H1 (cell line): Measurements from ENCODE around the gene OR10P1. TPM values are rescaled to one million over a fixed set of nuclear protein-coding genes. Genes with fewer than 3 reads are reported as not detected.

ENCODE experiments used
- CTCF ChIA-PET: fragments of 300-600 bp; sonication (Branson Sonifier 250); formaldehyde crosslinking; loops from one replicate; lab custom pipeline; 2021; ENCODE audit not compliant: partially characterized antibody; lab: Charles Lee
- POLR2A ChIA-PET: fragments of 300-600 bp; sonication (Branson Sonifier 250); formaldehyde crosslinking; loops from one replicate; lab custom pipeline; 2021; ENCODE audit warnings: inconsistent platforms; ENCODE audit not compliant: partially characterized antibody; lab: Charles Lee
- DNase-seq, 2 experiments: peaks; one replicate each; pipeline versions ENCODE4 v3.0.0 to v3.0.0-alpha.2; 2010 to 2022; ENCODE audit warnings: low spot score in 2 of 2, low read depth in 1 of 2, mixed read lengths in 1 of 2
- FAIRE-seq: peaks from 2 replicates; lab custom pipeline; 2011; peaks lifted over from hg19 to GRCh38; lab: Jason Lieb, UNC
- H2AFZ ChIP-seq: 2 replicates; pipeline ENCODE4 v1.8.1; 2012; ENCODE audit warnings: low read length, inconsistent platforms
- H2AK5ac ChIP-seq: 2 replicates; pipeline ENCODE4 v1.6.1; 2013; ENCODE audit warnings: low read depth, low read length
- H2BK120ac ChIP-seq: replicated peaks from 2 replicates; pipeline ENCODE3; 2013; ENCODE audit warnings: low read depth, low read length, inconsistent platforms
- H2BK12ac ChIP-seq: 2 replicates; pipeline ENCODE4 v1.6.1; 2013; ENCODE audit warnings: low read depth, low read length
- H2BK15ac ChIP-seq: 2 replicates; pipeline ENCODE4 v1.6.1; 2013; ENCODE audit warnings: low read length
- H2BK20ac ChIP-seq: 2 replicates; pipeline ENCODE4 v1.6.1; 2013; ENCODE audit warnings: low read length
- H2BK5ac ChIP-seq: 2 replicates; pipeline ENCODE4 v1.6.1; 2013; ENCODE audit warnings: low read depth, low read length
- H3K14ac ChIP-seq: 2 replicates; pipeline ENCODE4 v1.6.1; 2013; ENCODE audit warnings: inconsistent platforms; ENCODE audit not compliant: insufficient read length
- H3K18ac ChIP-seq: 2 replicates; pipeline ENCODE4 v1.6.1; 2013; ENCODE audit warnings: low read length; ENCODE audit errors: extremely low read depth
- H3K23ac ChIP-seq: 2 replicates; pipeline ENCODE4 v1.6.1; 2013; ENCODE audit warnings: inconsistent platforms; ENCODE audit not compliant: insufficient read length
- H3K23me2 ChIP-seq: 2 replicates; pipeline ENCODE4 v1.6.1; 2013; ENCODE audit warnings: low read depth, low read length
- H3K27ac ChIP-seq: 2 replicates; pipeline ENCODE4 v1.6.1; 2011; ENCODE audit warnings: low read depth, low read length, inconsistent platforms
- H3K27me3 ChIP-seq, 4 experiments: replicated peaks in 1 of 4; 1 replicate in 1 of 4; 2 replicates in 3 of 4; pipeline versions ENCODE4 v1.6.1 to v1.8.1; 2011 to 2013; ENCODE audit warnings: low read length in 3 of 4, mild to moderate bottlenecking in 3 of 4, inconsistent platforms in 2 of 4, mixed read lengths in 2 of 4, moderate library complexity in 1 of 4; ENCODE audit not compliant: control insufficient read depth in 3 of 4, insufficient read depth in 3 of 4; ENCODE audit errors: extremely low read depth in 1 of 4
- H3K36me3 ChIP-seq, 4 experiments: 2 replicates each; pipeline versions ENCODE4 v1.6.1 to v1.8.1; 2011 to 2013; ENCODE audit warnings: mild to moderate bottlenecking in 4 of 4, low read length in 3 of 4, moderate library complexity in 2 of 4, control low read depth in 1 of 4, inconsistent platforms in 1 of 4; ENCODE audit not compliant: insufficient read depth in 4 of 4, control insufficient read depth in 2 of 4
- H3K4ac ChIP-seq: replicated peaks from 2 replicates; pipeline ENCODE3; 2013; ENCODE audit warnings: low read length, low read depth, mixed read lengths, inconsistent platforms; ENCODE audit not compliant: insufficient read length
- H3K4me1 ChIP-seq, 4 experiments: replicated peaks in 1 of 4; 1 replicate in 1 of 4; 2 replicates in 3 of 4; pipeline versions ENCODE4 v1.6.1 to v1.8.1; 2011 to 2013; ENCODE audit warnings: low read length in 3 of 4, inconsistent platforms in 2 of 4, mixed read lengths in 1 of 4; ENCODE audit not compliant: insufficient read depth in 4 of 4, control insufficient read depth in 3 of 4
- H3K4me2 ChIP-seq, 2 experiments: 2 replicates each; pipeline versions ENCODE4 v1.6.1 to v1.8.1; 2011 to 2013; ENCODE audit warnings: low read depth in 2 of 2, low read length in 2 of 2, control low read depth in 1 of 2, inconsistent platforms in 1 of 2, mild to moderate bottlenecking in 1 of 2; ENCODE audit not compliant: insufficient read depth in 1 of 2
- H3K4me3 ChIP-seq, 4 experiments: fragments of 200-600, 300-600 bp in 1 of 4; sonication (generic), shearing (Covaris generic), sonication (Bioruptor Twin) in 1 of 4; 2 replicates each; pipeline versions ENCODE4 v1.5.1 to v1.8.1; 2011 to 2016; ENCODE audit warnings: low read length in 4 of 4, low read depth in 3 of 4, control low read depth in 2 of 4, inconsistent platforms in 2 of 4, mild to moderate bottlenecking in 2 of 4, mixed read lengths in 1 of 4, moderate library complexity in 1 of 4; ENCODE audit not compliant: insufficient read depth in 2 of 4; ENCODE audit errors: extremely low read depth in 1 of 4
- H3K56ac ChIP-seq: replicated peaks from 2 replicates; pipeline ENCODE3; 2013; ENCODE audit warnings: low read depth, mild to moderate bottlenecking, mixed read lengths, low read length, inconsistent platforms; ENCODE audit not compliant: insufficient read length
- H3K79me1 ChIP-seq: 2 replicates; pipeline ENCODE4 v1.6.1; 2013; ENCODE audit warnings: low read depth, low read length, control low read depth
- H3K79me2 ChIP-seq, 2 experiments: 2 replicates each; pipeline versions ENCODE4 v1.6.1 to v1.8.1; 2012 to 2013; ENCODE audit warnings: low read length in 2 of 2, mild to moderate bottlenecking in 2 of 2, inconsistent platforms in 1 of 2; ENCODE audit not compliant: insufficient read depth in 2 of 2, control insufficient read depth in 1 of 2
- H3K9ac ChIP-seq, 4 experiments: replicated peaks in 1 of 4; 1 replicate in 1 of 4; 2 replicates in 3 of 4; pipeline versions ENCODE4 v1.6.1 to v1.8.1; 2011 to 2013; ENCODE audit warnings: low read depth in 3 of 4, low read length in 3 of 4, control low read depth in 2 of 4, mild to moderate bottlenecking in 2 of 4, moderate library complexity in 2 of 4, inconsistent platforms in 1 of 4; ENCODE audit errors: extremely low read depth in 1 of 4
- H3K9me3 ChIP-seq, 2 experiments: 2 replicates each; pipeline versions ENCODE4 v1.6.1 to v1.8.1; 2012 to 2013; ENCODE audit warnings: mild to moderate bottlenecking in 2 of 2, moderate library complexity in 2 of 2, control low read depth in 1 of 2, inconsistent platforms in 1 of 2, low read depth in 1 of 2, low read length in 1 of 2, mixed read lengths in 1 of 2; ENCODE audit not compliant: insufficient read depth in 2 of 2
- H4K20me1 ChIP-seq, 2 experiments: replicated peaks in 1 of 2; 2 replicates each; pipeline versions ENCODE3 to v1.8.1; 2011 to 2013; ENCODE audit warnings: inconsistent platforms in 2 of 2, low read length in 2 of 2, mild to moderate bottlenecking in 1 of 2; ENCODE audit not compliant: insufficient read depth in 2 of 2, control insufficient read depth in 1 of 2
- H4K5ac ChIP-seq: 2 replicates; pipeline ENCODE4 v1.6.1; 2013; ENCODE audit warnings: low read length, low read depth, mixed read lengths, inconsistent platforms; ENCODE audit not compliant: insufficient read length
- H4K8ac ChIP-seq: 2 replicates; pipeline ENCODE4 v1.8.0; 2013; ENCODE audit warnings: mild to moderate bottlenecking, moderate library complexity, low read length, inconsistent platforms; ENCODE audit not compliant: insufficient read depth; ENCODE audit errors: extremely low read depth
- H4K91ac ChIP-seq: replicated peaks from 2 replicates; pipeline ENCODE3; 2013; ENCODE audit warnings: low read length, mixed read lengths, inconsistent platforms; ENCODE audit not compliant: insufficient read length
- ASH2L ChIP-seq: fragments of 200-600, 300-600 bp; sonication (generic); IDR thresholded peaks from one replicate; pipeline ENCODE4 v1.7.1; 2017; ENCODE audit warnings: low read length
- EZH2 ChIP-seq: fragments of 200-600 bp; sonication (generic); IDR thresholded peaks from 2 replicates; pipeline ENCODE4 v1.7.1; 2012; ENCODE audit warnings: low read depth, mild to moderate bottlenecking, moderate library complexity, low read length, inconsistent platforms; ENCODE audit not compliant: severe bottlenecking
- FOSL1 ChIP-seq: IDR thresholded peaks from 2 replicates; pipeline ENCODE4 v1.6.1; 2011; ENCODE audit warnings: mild to moderate bottlenecking, low read depth, low read length, moderate library complexity; ENCODE audit not compliant: insufficient read depth
- MAFK ChIP-seq: IDR thresholded peaks from 2 replicates; pipeline ENCODE4 v1.6.1; 2012; ENCODE audit warnings: low read depth, mild to moderate bottlenecking, improper control_type of control experiment, low read length
- RAD21 ChIP-seq, 2 experiments: IDR thresholded peaks in 1 of 2; conservative IDR thresholded peaks in 1 of 2; 2 replicates each; pipeline ENCODE4 v1.6.1; 2011; ENCODE audit warnings: low read depth in 2 of 2, low read length in 2 of 2, improper control_type of control experiment in 1 of 2, inconsistent platforms in 1 of 2, mild to moderate bottlenecking in 1 of 2, moderate library complexity in 1 of 2
- SIN3A ChIP-seq, 2 experiments: IDR thresholded peaks in 1 of 2; conservative IDR thresholded peaks in 1 of 2; 2 replicates each; pipeline ENCODE4 v1.6.1; 2011 to 2012; ENCODE audit warnings: low read length in 2 of 2, improper control_type of control experiment in 1 of 2, low read depth in 1 of 2, mild to moderate bottlenecking in 1 of 2
- SP2 ChIP-seq: IDR thresholded peaks from 2 replicates; pipeline ENCODE4 v1.6.1; 2012; ENCODE audit warnings: mild to moderate bottlenecking, low read length, inconsistent platforms
- SRF ChIP-seq: IDR thresholded peaks from 2 replicates; pipeline ENCODE4 v1.6.1; 2011; ENCODE audit warnings: mild to moderate bottlenecking, low read depth, low read length, moderate library complexity
- WGBS, 2 experiments: shearing (Covaris generic) in 1 of 2; methylation state at CpG; one replicate each; pipeline versions ENCODE4 v1.1.6 to v1.1.7; 2013 to 2015; ENCODE audit warnings: low lambda C conversion rate in 2 of 2, mixed read lengths in 2 of 2, inconsistent platforms in 1 of 2, low coverage in 1 of 2, missing lambda C conversion rate in 1 of 2; ENCODE audit not compliant: insufficient replicate concordance in 2 of 2, insufficient coverage in 1 of 2, insufficient read length in 1 of 2; ENCODE audit errors: extremely low coverage in 1 of 2, missing lambda C conversion rate in 1 of 2; 5-methylcytosine and 5-hydroxymethylcytosine counted together
- polyA plus RNA-seq, 7 experiments: library from polyadenylated mRNA; depleted of rRNA in 3 of 7; stranded (reverse) in 5 of 7; unstranded in 2 of 7; fragments of >200 nt in 5 of 7; fragments of 200-250 nt in 2 of 7; gene quantifications; 1 replicate in 5 of 7; 2 replicates in 1 of 7; 4 replicates in 1 of 7; pipeline versions ENCODE4 v1.2.1 to v1.2.3, GENCODE V29; 2011 to 2013; ENCODE audit warnings: missing spikeins in 2 of 7, mixed read lengths in 2 of 7
- total RNA-seq: library from RNA; stranded (reverse); fragmentation: NEBNext Ultra II Directional; extraction: Animal tissue kit (Norgen Biotek cat#: 25700); gene quantifications from 2 replicates; pipeline ENCODE4 v1.2.1, GENCODE V29; 2021

The OR10P1 gene
- total and polyA plus RNA-seq, 2 of the 8 experiments (the other 6 are each of a cell fraction or from before 2014, with no cell fraction given), result not detected

DNA sequence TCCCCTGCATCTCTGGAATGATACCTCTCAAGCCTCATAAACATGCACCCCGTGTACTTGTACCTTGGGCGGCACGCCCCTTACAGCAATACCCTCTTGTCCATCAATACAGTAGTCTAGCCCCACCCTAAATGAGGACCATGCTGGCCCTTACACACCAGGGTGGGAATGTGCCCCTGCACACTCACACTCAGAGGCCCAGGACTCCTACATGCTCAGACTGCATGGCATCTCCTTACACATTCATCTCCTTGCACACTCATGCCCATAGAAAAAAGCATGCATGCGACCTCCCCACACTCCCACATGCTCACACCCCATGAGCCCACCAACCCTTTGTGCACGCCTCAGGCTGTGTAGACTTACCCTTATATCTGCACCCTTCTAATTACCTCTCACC lies 49.0 kb downstream of the OR10P1 start:
- FAIRE-seq (no peak), DNase-seq (no peak)
- no peak overlapping the region for H2BK12ac ChIP-seq
- no peak overlapping the region for H3K14ac ChIP-seq
- H4K8ac ChIP-seq, result no peak overlapping the region
- no peaks in the 10 kb centered on the region for H3K23me2 ChIP-seq
- no peak overlapping the region for H3K23ac ChIP-seq
- H3K27ac ChIP-seq, result no peak overlapping the region
- H3K18ac ChIP-seq, result no peak overlapping the region
- H3K4me3 ChIP-seq, result no peak overlapping the region
- H4K5ac ChIP-seq, result no peak overlapping the region
- H2AFZ ChIP-seq, result no peak overlapping the region
- ChIA-PET POLR2A (interaction anchor here (1.1 to 2.4 kb wide), 2 partner anchors 10 to 15 kb away, joined by 3 to 8 read pairs; no protein-coding TSS in a partner anchor), CTCF (interaction anchor here (1.9 to 4.9 kb wide), 2 partner anchors 20 to 53 kb away, joined by 8 to 34 read pairs; partner anchors contain the start of gene ITGA7)
- no peak overlapping the region for H2BK120ac ChIP-seq
- no peaks in the 10 kb centered on the region for H3K9me3 ChIP-seq
- no peaks in the 10 kb centered on the region for H3K27me3 ChIP-seq
- H3K56ac ChIP-seq, result no peak overlapping the region
- H2BK5ac ChIP-seq, result no peak overlapping the region
- H2BK20ac ChIP-seq, result no peak overlapping the region
- H3K79me1 ChIP-seq, result no peaks in the 10 kb centered on the region
- no peaks in the 10 kb centered on the region for H3K79me2 ChIP-seq
- H4K91ac ChIP-seq, result no peak overlapping the region
- no peak overlapping the region for H2AK5ac ChIP-seq
- no peak overlapping the region for H3K4me2 ChIP-seq
- H3K4me1 ChIP-seq, result peaks cover 0 to 12% (median 5%) of the 10 kb centered on the region in 4 experiments; a peak in 4 of 7 replicates
- 88% methylated on average over 5 of the region's 5 CpGs; no CpG with 5 or more reads in 1 of the 2 experiments for WGBS, 2 experiments
- H3K4ac ChIP-seq, result no peak overlapping the region
- peaks cover 0 to 17% (median 6%) of the 10 kb centered on the region in 4 experiments; a peak in 5 of 8 replicates for H3K36me3 ChIP-seq
- H2BK15ac ChIP-seq, result no peak overlapping the region
- H3K9ac ChIP-seq, result no peak overlapping the region
- H4K20me1 ChIP-seq, result peaks cover 0 to 2% of the 10 kb centered on the region in 2 experiments
- TF ChIP-seq SP2 (no peak), FOSL1 (no peak), EZH2 (no peak), SIN3A (conservative IDR thresholded peaks at IDR 0.05 in 1 of 2, IDR thresholded peaks at IDR 0.05 in 1 of 2; ENCODE audit: low read depth in 1 of 2, low read length in 2 of 2) (no peak), MAFK (no peak), ASH2L (no peak), SRF (no peak), RAD21 (IDR thresholded peaks at IDR 0.05 in 1 of 2, conservative IDR thresholded peaks at IDR 0.05 in 1 of 2; ENCODE audit: low read depth in 2 of 2, low read length in 2 of 2) (no peak)
